Ecto neural progenitor cell (in vitro differentiated cells): ENCODE measurements around the gene FOXN1.

ENCODE experiments used
- DNase-seq: peaks from one replicate; pipeline ENCODE4 v3.0.0-alpha.2; 2018; ENCODE audit warnings: low spot score

FOXN1 gene

GRCh38 chr17:28547096-28547622 is 41.0 kb downstream of the FOXN1 start:
- DNase-seq: peak; percentile 47

GRCh38 chr17:28547623-28548416 is 41.7 kb downstream of the FOXN1 start:
- peak; percentile 91 for DNase-seq

GRCh38 chr17:28548417-28549130 is 42.4 kb downstream of the FOXN1 start:
- no peak for DNase-seq

- DNase-seq: peak; percentile 79
Observed at GRCh38 chr17:28549236-28550132, 43.3 kb downstream of the FOXN1 start.

GRCh38 chr17:28550858-28551257 is 44.7 kb downstream of the FOXN1 start:
- DNase-seq: no peak

- peak; percentile 64 for DNase-seq
Observed at GRCh38 chr17:28551421-28552175, 45.5 kb downstream of the FOXN1 start.

GRCh38 chr17:28552176-28552999 is 46.2 kb downstream of the FOXN1 start, which contains the start of gene UNC119:
TSS of gene UNC119 (minus strand) at chr17:28552624. CDS start at chr17:28552557, 67 bp downstream.
- DNase-seq: peak; percentile 93

- no peak for DNase-seq
Observed at GRCh38 chr17:28553000-28553505, 46.9 kb downstream of the FOXN1 start.

GRCh38 chr17:28554565-28554964 is 48.4 kb downstream of the FOXN1 start:
- no peak for DNase-seq

GRCh38 chr17:28555022-28555421 is 48.9 kb downstream of the FOXN1 start:
- DNase-seq: no peak

- DNase-seq: no peak
Observed at GRCh38 chr17:28563475-28563874, 57.3 kb downstream of the FOXN1 start.

GRCh38 chr17:28567604-28568003 is 61.5 kb downstream of the FOXN1 start:
- DNase-seq: no peak

- no peak for DNase-seq
Observed at GRCh38 chr17:28569446-28569845, 63.3 kb downstream of the FOXN1 start.

- peak; percentile 74 for DNase-seq
Observed at GRCh38 chr17:28570716-28571360, 64.7 kb downstream of the FOXN1 start.

- peak; percentile 99 for DNase-seq
Observed at GRCh38 chr17:28571361-28572122, 65.4 kb downstream of the FOXN1 start, which contains the start of gene PIGS. TSS of gene PIGS (minus strand) at chr17:28571524. CDS start at chr17:28571496, 28 bp downstream.

GRCh38 chr17:28572259-28573039 is 66.3 kb downstream of the FOXN1 start:
- DNase-seq: no peak

- no peak for DNase-seq
Observed at GRCh38 chr17:28573040-28573380, 66.9 kb downstream of the FOXN1 start.

- DNase-seq: no peak
Observed at GRCh38 chr17:28573521-28573920, 67.4 kb downstream of the FOXN1 start.
